Panc1 (cell line): ENCODE data around the gene C15orf39. TPM values are rescaled to one million over a fixed set of nuclear protein-coding genes. Genes with fewer than 3 reads are reported as not detected.

ENCODE experiments used
- ATAC-seq: fragments of 200-7000 bp; cut with Tn5 transposase; 2 replicates; pipeline ENCODE4 v1.9.1; 2020; ENCODE audit warnings: mild to moderate bottlenecking, moderate library complexity
- BruUV-seq: library from RNA; stranded (reverse); fragments of 400-500 nt; replicated peaks from 2 replicates; lab custom pipeline; 2021; lab: Mats Ljungman, UMichigan
- CTCF ChIA-PET: fragments of 300-600 bp; sonication (Branson Sonifier 250); formaldehyde crosslinking; loops from one replicate; lab custom pipeline; 2022; ENCODE audit warnings: antibody characterized with exemption; lab: Charles Lee
- POLR2A ChIA-PET: fragments of 300-600 bp; sonication (Branson Sonifier 250); formaldehyde crosslinking; loops from one replicate; lab custom pipeline; 2022; ENCODE audit warnings: antibody characterized with exemption; lab: Charles Lee
- DNase-seq: peaks from one replicate; pipeline ENCODE4 v3.0.0-alpha.2; 2010; ENCODE audit warnings: low read depth, low spot score
- H3K27ac ChIP-seq: 2 replicates; pipeline ENCODE4 v1.5.1; 2011; ENCODE audit warnings: mild to moderate bottlenecking, low read length, inconsistent platforms
- H3K27me3 ChIP-seq: fragments of 200-500 bp; sonication (Bioruptor generic); 2 replicates; pipeline ENCODE4 v1.6.0; 2014; ENCODE audit warnings: low read length, inconsistent platforms; ENCODE audit not compliant: control insufficient read depth, insufficient read depth
- H3K36me3 ChIP-seq: fragments of 200-500 bp; sonication (Bioruptor generic); 2 replicates; pipeline ENCODE4 v1.5.1; 2014; ENCODE audit warnings: inconsistent platforms, mild to moderate bottlenecking, low read length, moderate library complexity; ENCODE audit not compliant: control insufficient read depth, insufficient read depth
- H3K4me1 ChIP-seq: 2 replicates; pipeline ENCODE4 v1.5.1; 2011; ENCODE audit warnings: inconsistent platforms, mild to moderate bottlenecking, low read length, moderate library complexity; ENCODE audit not compliant: control insufficient read depth, insufficient read depth
- H3K4me3 ChIP-seq, 2 experiments: 2 replicates each; pipeline ENCODE4 v1.5.1; 2011 to 2012; ENCODE audit warnings: low read depth in 2 of 2, low read length in 2 of 2, mild to moderate bottlenecking in 2 of 2, inconsistent platforms in 1 of 2, moderate library complexity in 1 of 2
- H3K9me3 ChIP-seq: fragments of 200-500 bp; sonication (Bioruptor generic); 2 replicates; pipeline ENCODE4 v1.5.1; 2014; ENCODE audit warnings: low read depth, mild to moderate bottlenecking, inconsistent platforms, low read length, moderate library complexity; ENCODE audit not compliant: control insufficient read depth, insufficient read depth
- CTCF ChIP-seq: fragments of 450-650 bp; IDR thresholded peaks from 2 replicates; pipeline ENCODE4 v1.5.1; 2017; ENCODE audit warnings: mild to moderate bottlenecking
- POLR2AphosphoS5 ChIP-seq: IDR thresholded peaks from 2 replicates; pipeline ENCODE4 v1.6.1; 2012; ENCODE audit warnings: mild to moderate bottlenecking, low read depth, low read length, moderate library complexity
- SIN3A ChIP-seq: IDR thresholded peaks from 2 replicates; pipeline ENCODE4 v1.6.1; 2012; ENCODE audit warnings: low read depth, mild to moderate bottlenecking, low read length, moderate library complexity, borderline replicate concordance; ENCODE audit not compliant: insufficient read depth
- TCF7L2 ChIP-seq: IDR thresholded peaks from 2 replicates; pipeline ENCODE4 v1.6.1; 2011; ENCODE audit warnings: mild to moderate bottlenecking, low read depth, low read length, inconsistent platforms
- in situ Hi-C: cut with HindIII; loops from 2 replicates; pipeline ENCODE4 v1.10.0; 2016; ENCODE audit warnings: low sequenced_read_pairs, low pct_unique_long_range_greater_than_20kb
- intact Hi-C: fragments of 100-400 bp; cut with micrococcal nuclease; formaldehyde crosslinking; loops from one replicate; pipeline ENCODE4 v1.10.0; 2022; ENCODE audit not compliant: unreplicated experiment
- total RNA-seq: library from RNA; stranded (reverse); gene quantifications from one replicate; pipeline ENCODE4 v1.2.1, GENCODE V29; 2021; ENCODE audit not compliant: unreplicated experiment
- TF ChIP-seq, protein P1 (sequence below), 2 experiments: IDR thresholded peaks; 2 replicates each; pipeline ENCODE4 v1.6.1; 2011 to 2012; ENCODE audit warnings: low read depth in 2 of 2, control low read depth in 1 of 2, low read length in 1 of 2, mild to moderate bottlenecking in 1 of 2, moderate library complexity in 1 of 2; ENCODE audit not compliant: insufficient read depth in 1 of 2

Gene C15orf39
- total RNA-seq, 1 experiment from 2014 or later, result 17.6 TPM

DNA sequence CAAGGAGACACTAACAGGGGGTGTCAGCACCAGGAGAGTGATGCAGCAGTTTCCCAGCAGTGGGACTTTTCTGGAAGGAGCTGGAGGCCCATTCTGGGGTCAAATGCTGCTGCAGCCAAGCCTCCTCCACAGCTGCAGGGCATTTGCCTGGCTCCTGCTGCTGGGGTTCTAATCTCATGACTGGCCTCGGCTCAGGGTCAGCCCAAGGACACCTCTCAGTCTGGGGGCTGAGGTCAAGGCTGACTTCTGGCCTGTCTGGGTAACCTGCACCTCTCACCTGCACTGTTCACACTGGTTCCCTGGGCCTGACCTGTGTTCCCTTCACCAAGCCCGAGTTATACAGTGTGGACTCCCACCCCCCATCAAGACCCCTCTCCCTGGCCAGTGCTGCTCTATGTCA is 10.4 kb upstream of the C15orf39 start:
- H3K27me3 ChIP-seq, result no peaks in the 10 kb centered on the region
- H3K4me3 ChIP-seq, result no peak overlapping the region
- no peak overlapping the region for H3K27ac ChIP-seq
- DNase-seq (no peak), ATAC-seq (no peak)
- ChIA-PET POLR2A (no interaction called here), CTCF (no interaction called here)
- H3K4me1 ChIP-seq, result no peaks in the 10 kb centered on the region; the same call in 1 of the 2 replicates
- TF ChIP-seq CTCF (no peak), TCF7L2 (no peak), POLR2AphosphoS5 (no peak), SIN3A (no peak)
- TF ChIP-seq, protein P1, sequence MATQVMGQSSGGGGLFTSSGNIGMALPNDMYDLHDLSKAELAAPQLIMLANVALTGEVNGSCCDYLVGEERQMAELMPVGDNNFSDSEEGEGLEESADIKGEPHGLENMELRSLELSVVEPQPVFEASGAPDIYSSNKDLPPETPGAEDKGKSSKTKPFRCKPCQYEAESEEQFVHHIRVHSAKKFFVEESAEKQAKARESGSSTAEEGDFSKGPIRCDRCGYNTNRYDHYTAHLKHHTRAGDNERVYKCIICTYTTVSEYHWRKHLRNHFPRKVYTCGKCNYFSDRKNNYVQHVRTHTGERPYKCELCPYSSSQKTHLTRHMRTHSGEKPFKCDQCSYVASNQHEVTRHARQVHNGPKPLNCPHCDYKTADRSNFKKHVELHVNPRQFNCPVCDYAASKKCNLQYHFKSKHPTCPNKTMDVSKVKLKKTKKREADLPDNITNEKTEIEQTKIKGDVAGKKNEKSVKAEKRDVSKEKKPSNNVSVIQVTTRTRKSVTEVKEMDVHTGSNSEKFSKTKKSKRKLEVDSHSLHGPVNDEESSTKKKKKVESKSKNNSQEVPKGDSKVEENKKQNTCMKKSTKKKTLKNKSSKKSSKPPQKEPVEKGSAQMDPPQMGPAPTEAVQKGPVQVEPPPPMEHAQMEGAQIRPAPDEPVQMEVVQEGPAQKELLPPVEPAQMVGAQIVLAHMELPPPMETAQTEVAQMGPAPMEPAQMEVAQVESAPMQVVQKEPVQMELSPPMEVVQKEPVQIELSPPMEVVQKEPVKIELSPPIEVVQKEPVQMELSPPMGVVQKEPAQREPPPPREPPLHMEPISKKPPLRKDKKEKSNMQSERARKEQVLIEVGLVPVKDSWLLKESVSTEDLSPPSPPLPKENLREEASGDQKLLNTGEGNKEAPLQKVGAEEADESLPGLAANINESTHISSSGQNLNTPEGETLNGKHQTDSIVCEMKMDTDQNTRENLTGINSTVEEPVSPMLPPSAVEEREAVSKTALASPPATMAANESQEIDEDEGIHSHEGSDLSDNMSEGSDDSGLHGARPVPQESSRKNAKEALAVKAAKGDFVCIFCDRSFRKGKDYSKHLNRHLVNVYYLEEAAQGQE (IDR thresholded peaks at IDR 0.05; ENCODE audit: insufficient read depth in 1 of 2, low read depth in 2 of 2, low read length in 1 of 2), result no peak
- BruUV-seq, result no TSS peak
- intact Hi-C loops, result no loop called here
- in situ Hi-C loops, result no loop called here
- H3K9me3 ChIP-seq, result no peaks in the 10 kb centered on the region
- H3K36me3 ChIP-seq, result no peaks in the 10 kb centered on the region

DNA sequence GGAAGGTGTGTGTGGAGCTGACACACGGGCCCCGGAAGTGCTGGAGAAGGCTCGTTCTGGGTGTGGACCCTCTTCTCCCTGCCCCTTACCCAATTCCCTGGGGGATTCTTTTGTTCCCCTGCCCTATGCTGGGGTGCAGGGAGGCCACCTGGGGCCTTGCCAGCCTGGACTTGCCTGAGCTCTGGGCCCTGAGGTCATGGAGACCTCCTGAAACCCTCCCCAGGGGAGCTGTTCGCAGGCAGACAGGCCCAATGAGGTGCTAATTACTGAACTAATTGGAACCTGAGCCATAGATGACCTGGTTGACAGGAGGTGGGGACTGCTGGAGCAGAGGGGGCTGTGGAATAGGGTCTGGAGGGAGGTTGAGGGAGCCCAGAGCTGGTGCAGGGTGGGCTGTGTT is 9.4 kb upstream of the C15orf39 start:
- no peaks in the 10 kb centered on the region for H3K27me3 ChIP-seq
- H3K9me3 ChIP-seq, result no peaks in the 10 kb centered on the region
- no peak overlapping the region for H3K27ac ChIP-seq
- no peaks in the 10 kb centered on the region; the same call in 1 of the 2 replicates for H3K4me1 ChIP-seq
- POLR2A ChIA-PET, result no interaction called here
- BruUV-seq, result no TSS peak
- intact Hi-C loops, result no loop called here
- no peaks in the 10 kb centered on the region for H3K36me3 ChIP-seq
- H3K4me3 ChIP-seq, result no peak overlapping the region
- in situ Hi-C loops, result no loop called here
- ATAC-seq (no peak), DNase-seq (no peak)
- TF ChIP-seq TCF7L2 (no peak), CTCF (no peak), POLR2AphosphoS5 (no peak), SIN3A (no peak)
- TF ChIP-seq, protein P1 (IDR thresholded peaks at IDR 0.05; ENCODE audit: insufficient read depth in 1 of 2, low read depth in 2 of 2, low read length in 1 of 2), result no peak
- CTCF ChIA-PET, result no interaction called here
